K562 (cell line): ENCODE results near the gene HEXIM2. TPM values are rescaled to one million over a fixed set of nuclear protein-coding genes. Genes with fewer than 3 reads are reported as not detected.
A peak's percentile ranks its signal among the peaks of the same experiment; 100 is the strongest.

Source experiments
- BRD9 ChIP-seq: fragments of 450-650 bp; IDR thresholded peaks from 2 replicates; pipeline ENCODE4 v1.6.1; 2018; ENCODE audit warnings: low read depth; ENCODE audit not compliant: partially characterized antibody
- CBFA2T2 ChIP-seq: fragments of 450-650 bp; conservative IDR thresholded peaks from 2 replicates; pipeline ENCODE4 v1.6.1; 2017; ENCODE audit warnings: mild to moderate bottlenecking
- CBFA2T3 ChIP-seq: fragments of 450-650 bp; IDR thresholded peaks from 2 replicates; pipeline ENCODE4 v1.6.1; 2017
- ETV1 ChIP-seq: fragments of 450-650 bp; conservative IDR thresholded peaks from 2 replicates; pipeline ENCODE4 v1.6.1; 2016; ENCODE audit warnings: missing genetic modification characterization, control low read depth, low read depth, missing compliant biosample characterization
- HDAC1 ChIP-seq, 2 experiments: fragments of 450-650 bp; IDR thresholded peaks; 2 replicates each; pipeline ENCODE4 v1.6.1; 2016 to 2017; ENCODE audit warnings: inconsistent platforms in 1 of 2, mild to moderate bottlenecking in 1 of 2, moderate library complexity in 1 of 2
- HDAC2 ChIP-seq: fragments of 450-650 bp; IDR thresholded peaks from 2 replicates; pipeline ENCODE4 v1.6.1; 2016; ENCODE audit warnings: mild to moderate bottlenecking
- JUN ChIP-seq, 2 experiments: sonication (generic) in 1 of 2; formaldehyde crosslinking in 1 of 2; IDR thresholded peaks; 2 replicates each; pipeline versions ENCODE4 v1.6.1 to v1.8.0; 2012 to 2022; ENCODE audit warnings: borderline replicate concordance in 2 of 2, mild to moderate bottlenecking in 2 of 2, improper control_type of control experiment in 1 of 2, low read depth in 1 of 2, low read length in 1 of 2, missing genetic modification reagents in 1 of 2
- KDM1A ChIP-seq, 2 experiments: fragments of 450-650 bp; IDR thresholded peaks; 2 replicates each; pipeline ENCODE4 v1.6.1; 2016; ENCODE audit warnings: mild to moderate bottlenecking in 2 of 2
- KLF16 ChIP-seq: IDR thresholded peaks from 2 replicates; pipeline ENCODE4 v1.6.1; 2016; ENCODE audit warnings: antibody characterized with exemption
- MEF2D ChIP-seq: conservative IDR thresholded peaks from 2 replicates; pipeline ENCODE4 v1.6.1; 2016; ENCODE audit warnings: low read depth, missing genetic modification characterization, missing compliant biosample characterization
- NEUROD1 ChIP-seq: fragments of 150-350 bp; IDR thresholded peaks from 2 replicates; pipeline ENCODE4 v1.6.1; 2014; ENCODE audit warnings: borderline replicate concordance, low read length, low read depth; ENCODE audit not compliant: partially characterized antibody
- NFE2 ChIP-seq: IDR thresholded peaks from 2 replicates; pipeline ENCODE4 v1.6.1; 2014; ENCODE audit warnings: antibody characterized with exemption, low read depth
- POLR2G ChIP-seq: fragments of 200-400 bp; formaldehyde crosslinking; IDR thresholded peaks from 2 replicates; pipeline ENCODE4 v1.6.1; 2017; ENCODE audit warnings: low read depth, mild to moderate bottlenecking, antibody characterized with exemption, low read length, moderate library complexity
- SRSF7 ChIP-seq: fragments of 200-400 bp; formaldehyde crosslinking; optimal IDR thresholded peaks from 2 replicates; pipeline ENCODE3; 2017; ENCODE audit warnings: mild to moderate bottlenecking, low read depth, low read length
- SUPT5H ChIP-seq: fragments of 450-650 bp; IDR thresholded peaks from 2 replicates; pipeline ENCODE4 v1.6.1; 2016
- ZBTB2 ChIP-seq: fragments of 450-650 bp; IDR thresholded peaks from 2 replicates; pipeline ENCODE4 v1.6.1; 2016; ENCODE audit warnings: antibody characterized with exemption
- ZBTB34 ChIP-seq: fragments of 250-450 bp; sonication (Bioruptor Pico); IDR thresholded peaks from 2 replicates; pipeline ENCODE4 v1.8.0; 2021; ENCODE audit warnings: mild to moderate bottlenecking, moderate library complexity
- ZFP36 ChIP-seq: fragments of 150-350 bp; IDR thresholded peaks from 2 replicates; pipeline ENCODE4 v1.6.1; 2018; ENCODE audit warnings: low read length, low read depth; ENCODE audit not compliant: partially characterized antibody
- ZNF133 ChIP-seq: fragments of 250-450 bp; sonication (Bioruptor Pico); IDR thresholded peaks from 2 replicates; pipeline ENCODE4 v1.4.0; 2020; ENCODE audit warnings: mild to moderate bottlenecking
- ZNF444 ChIP-seq: fragments of 250-450 bp; sonication (Bioruptor Pico); IDR thresholded peaks from 2 replicates; pipeline ENCODE4 v1.4.0; 2020; ENCODE audit warnings: mild to moderate bottlenecking, moderate library complexity
- ZNF592 ChIP-seq: fragments of 450-650 bp; IDR thresholded peaks from 2 replicates; pipeline ENCODE4 v1.6.1; 2017; ENCODE audit warnings: antibody characterized with exemption, mild to moderate bottlenecking
- ZNF668 ChIP-seq: fragments of 250-450 bp; sonication (Bioruptor Pico); IDR thresholded peaks from 2 replicates; pipeline ENCODE4 v1.8.0; 2022; ENCODE audit warnings: mild to moderate bottlenecking, inconsistent platforms
- polyA plus RNA-seq, 8 experiments: library from polyadenylated mRNA; depleted of rRNA in 4 of 8; stranded (reverse) in 5 of 8; unstranded in 3 of 8; fragments of >200 nt; fragmentation: Nextera tagmentation in 2 of 8; fragmentation: Illumina TruSeq in 1 of 8; extraction: Ambion mirVana in 2 of 8; extraction: Trizol in 1 of 8; gene quantifications; 2 replicates each; pipeline versions ENCODE4 v1.2.1 to v1.2.3, GENCODE V29; 2011 to 2014; ENCODE audit warnings: inconsistent platforms in 1 of 8, missing spikeins in 1 of 8
- total RNA-seq, 7 experiments: library from RNA; depleted of rRNA in 6 of 7; stranded (reverse); fragments of >200 nt in 6 of 7; fragmentation: Illumina TruSeq in 2 of 7; extraction: Trizol in 2 of 7; gene quantifications; 2 replicates each; pipeline versions ENCODE4 v1.2.1 to v1.2.3, GENCODE V29; 2011 to 2021; ENCODE audit warnings: low replicate concordance in 1 of 7

HEXIM2 gene
- total and polyA plus RNA-seq, 9 of the 15 experiments (the other 6 are each of a cell fraction or from before 2014, with no cell fraction given) = 0.69 to 3.4 (median 1.1) TPM; not detected in 2

GRCh38 chr17:45146890-45147580 lies 14.6 kb upstream of the HEXIM2 start (continued):
- TF ChIP-seq CBFA2T2 = peak; percentile 58; the same call in 1 of the 2 replicates
- peak; percentile 94 for TF ChIP-seq ZNF592
- TF ChIP-seq NFE2 = no peak
- TF ChIP-seq BRD9 = peak; percentile 82
- TF ChIP-seq ZNF444 (CRISPR knock-in tag) = peak; percentile 75; the same call in 1 of the 2 replicates
- TF ChIP-seq KLF16 = no peak
- TF ChIP-seq CBFA2T3 = peak; percentile 47
- peak; percentile 30; the same call in 1 of the 2 replicates for TF ChIP-seq HDAC2
- peak; percentile 31 for TF ChIP-seq ZFP36
- TF ChIP-seq MEF2D (tag) = peak; percentile 63
- TF ChIP-seq ZBTB34 (CRISPR knock-in tag) = no peak
- peak; percentile 77; the same call in 1 of the 2 replicates for TF ChIP-seq JUN (IDR thresholded peaks at IDR 0.05; ENCODE audit: borderline replicate concordance, low read depth, low read length)
- no peak for TF ChIP-seq JUN (CRISPR knock-in tag; IDR thresholded peaks at IDR 0.05; ENCODE audit: borderline replicate concordance)
- 0 out of 2 replicates have a peak, but pooled peaks have one; percentile 40 for TF ChIP-seq ZNF668
- peak in 1 of 2 experiments; percentile 12; a peak in 1 of 4 replicates for TF ChIP-seq KDM1A (IDR thresholded peaks at IDR 0.05)
- peak; percentile 47; the same call in 1 of the 2 replicates for TF ChIP-seq ETV1 (tag)
- TF ChIP-seq ZNF133 (CRISPR knock-in tag) = no peak
- TF ChIP-seq POLR2G = peak; percentile 11; the same call in 1 of the 2 replicates
- 0 out of 2 replicates have a peak, but pooled peaks have one; percentile 13 for TF ChIP-seq ZBTB2
- peak; percentile 17 for TF ChIP-seq NEUROD1
- peak in 1 of 2 experiments; percentile 87; a peak in 2 of 4 replicates for TF ChIP-seq HDAC1 (IDR thresholded peaks at IDR 0.05)
- peak; percentile 63 for TF ChIP-seq SUPT5H
- no peak for TF ChIP-seq SRSF7
